Testis (tissue), 2 donors: ENCODE measurements around the gene LNX1.

Experiments
- POLR2A ChIP-seq: fragments of 450-650 bp; IDR thresholded peaks from one replicate; pipeline ENCODE4 v1.6.1; 2017; ENCODE audit warnings: antibody characterized with exemption, mild to moderate bottlenecking, moderate library complexity
- TF ChIP-seq, protein P1 (sequence below), 3 experiments: fragments of 450-650 bp in 2 of 3; fragments of 200-600 bp in 1 of 3; sonication (generic) in 1 of 3; IDR thresholded peaks; one replicate each; pipeline ENCODE4 v1.5.1; 2016 to 2019; ENCODE audit warnings: antibody characterized with exemption in 3 of 3, mild to moderate bottlenecking in 2 of 3, moderate library complexity in 1 of 3

DNA sequence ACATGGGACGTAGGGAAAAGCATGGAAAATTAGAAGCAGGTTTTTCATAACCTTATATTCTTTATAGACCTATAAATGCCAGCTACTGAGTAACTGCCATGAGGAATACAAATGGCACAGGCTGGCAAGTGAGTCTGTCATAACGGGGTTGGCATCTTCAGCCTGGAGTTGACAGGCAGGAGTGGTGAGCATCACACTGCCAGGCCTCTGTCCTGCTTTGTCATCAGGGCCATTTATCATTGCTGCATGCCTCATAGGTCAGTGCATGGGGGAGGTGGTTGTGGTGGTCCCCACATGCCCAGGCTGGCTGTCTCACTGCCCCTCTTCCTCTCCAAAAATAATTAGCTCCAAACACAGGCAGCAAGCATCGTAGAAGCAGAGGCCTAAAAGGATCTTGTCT is 72.5 kb downstream of the LNX1 start:
- TF ChIP-seq, protein P1, sequence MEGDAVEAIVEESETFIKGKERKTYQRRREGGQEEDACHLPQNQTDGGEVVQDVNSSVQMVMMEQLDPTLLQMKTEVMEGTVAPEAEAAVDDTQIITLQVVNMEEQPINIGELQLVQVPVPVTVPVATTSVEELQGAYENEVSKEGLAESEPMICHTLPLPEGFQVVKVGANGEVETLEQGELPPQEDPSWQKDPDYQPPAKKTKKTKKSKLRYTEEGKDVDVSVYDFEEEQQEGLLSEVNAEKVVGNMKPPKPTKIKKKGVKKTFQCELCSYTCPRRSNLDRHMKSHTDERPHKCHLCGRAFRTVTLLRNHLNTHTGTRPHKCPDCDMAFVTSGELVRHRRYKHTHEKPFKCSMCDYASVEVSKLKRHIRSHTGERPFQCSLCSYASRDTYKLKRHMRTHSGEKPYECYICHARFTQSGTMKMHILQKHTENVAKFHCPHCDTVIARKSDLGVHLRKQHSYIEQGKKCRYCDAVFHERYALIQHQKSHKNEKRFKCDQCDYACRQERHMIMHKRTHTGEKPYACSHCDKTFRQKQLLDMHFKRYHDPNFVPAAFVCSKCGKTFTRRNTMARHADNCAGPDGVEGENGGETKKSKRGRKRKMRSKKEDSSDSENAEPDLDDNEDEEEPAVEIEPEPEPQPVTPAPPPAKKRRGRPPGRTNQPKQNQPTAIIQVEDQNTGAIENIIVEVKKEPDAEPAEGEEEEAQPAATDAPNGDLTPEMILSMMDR (IDR thresholded peaks at IDR 0.05): no peak
- no peak for TF ChIP-seq POLR2A
